H1 (cell line): ENCODE measurements around the gene IRGC. TPM values are rescaled to one million over a fixed set of nuclear protein-coding genes. Genes with fewer than 3 reads are reported as not detected.

Source experiments
- BCL11A ChIP-seq, 2 experiments: IDR thresholded peaks; one replicate each; pipeline ENCODE4 v1.6.1; 2011; ENCODE audit warnings: low read depth in 2 of 2, low read length in 2 of 2, mild to moderate bottlenecking in 2 of 2
- CBX5 ChIP-seq: fragments of 300-800, 300-1000 bp; sonication (generic); IDR thresholded peaks from 2 replicates; pipeline ENCODE4 v1.7.1; 2016; ENCODE audit warnings: antibody characterized with exemption, low read length, low read depth
- JUN ChIP-seq: IDR thresholded peaks from 2 replicates; pipeline ENCODE4 v1.6.1; 2011; ENCODE audit warnings: low read depth, mild to moderate bottlenecking, improper control_type of control experiment, low read length
- PHF8 ChIP-seq: fragments of 200-600 bp; sonication (generic); conservative IDR thresholded peaks from 2 replicates; pipeline ENCODE4 v1.7.1; 2012; ENCODE audit warnings: low read depth, mild to moderate bottlenecking, inconsistent platforms, low read length, moderate library complexity
- SIRT6 ChIP-seq: IDR thresholded peaks from one replicate; pipeline ENCODE4 v1.7.1; 2012; ENCODE audit warnings: low read length, inconsistent platforms
- SRF ChIP-seq: IDR thresholded peaks from 2 replicates; pipeline ENCODE4 v1.6.1; 2011; ENCODE audit warnings: mild to moderate bottlenecking, low read depth, low read length, moderate library complexity
- polyA plus RNA-seq, 7 experiments: library from polyadenylated mRNA; depleted of rRNA in 3 of 7; stranded (reverse) in 5 of 7; unstranded in 2 of 7; fragments of >200 nt in 5 of 7; fragments of 200-250 nt in 2 of 7; gene quantifications; 1 replicate in 5 of 7; 2 replicates in 1 of 7; 4 replicates in 1 of 7; pipeline versions ENCODE4 v1.2.1 to v1.2.3, GENCODE V29; 2011 to 2013; ENCODE audit warnings: missing spikeins in 2 of 7, mixed read lengths in 2 of 7
- total RNA-seq: library from RNA; stranded (reverse); fragmentation: NEBNext Ultra II Directional; extraction: Animal tissue kit (Norgen Biotek cat#: 25700); gene quantifications from 2 replicates; pipeline ENCODE4 v1.2.1, GENCODE V29; 2021

Gene IRGC
- total and polyA plus RNA-seq, 2 of the 8 experiments (the other 6 are each of a cell fraction or from before 2014, with no cell fraction given), result not detected

DNA sequence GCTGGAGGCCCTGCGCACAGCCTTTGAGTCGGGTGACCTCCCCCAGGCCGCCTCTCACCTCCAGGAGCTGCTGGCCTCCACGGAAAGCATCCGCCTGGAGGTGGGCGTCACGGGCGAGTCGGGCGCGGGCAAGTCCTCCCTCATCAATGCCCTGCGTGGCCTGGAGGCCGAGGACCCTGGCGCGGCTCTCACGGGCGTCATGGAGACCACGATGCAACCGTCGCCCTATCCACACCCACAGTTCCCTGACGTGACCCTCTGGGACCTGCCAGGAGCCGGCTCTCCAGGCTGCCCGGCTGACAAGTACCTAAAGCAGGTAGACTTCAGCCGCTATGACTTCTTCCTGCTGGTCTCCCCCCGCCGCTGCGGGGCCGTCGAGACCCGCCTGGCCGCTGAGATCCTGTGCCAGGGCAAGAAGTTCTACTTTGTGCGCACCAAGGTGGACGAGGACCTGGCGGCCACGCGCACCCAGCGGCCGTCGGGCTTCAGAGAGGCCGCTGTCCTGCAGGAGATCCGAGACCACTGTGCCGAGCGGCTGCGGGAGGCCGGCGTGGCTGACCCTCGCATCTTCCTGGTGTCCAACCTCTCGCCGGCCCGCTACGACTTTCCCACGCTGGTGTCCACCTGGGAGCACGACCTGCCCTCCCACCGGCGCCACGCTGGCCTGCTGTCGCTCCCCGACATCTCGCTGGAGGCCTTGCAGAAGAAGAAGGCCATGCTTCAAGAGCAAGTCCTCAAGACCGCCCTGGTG lies 2.9 kb downstream of the IRGC start (continued):
- TF ChIP-seq SIRT6, result no peak
- TF ChIP-seq BCL11A (IDR thresholded peaks at IDR 0.05; ENCODE audit: low read depth in 2 of 2, low read length in 2 of 2), result no peak
- no peak for TF ChIP-seq JUN
- no peak for TF ChIP-seq SRF
- TF ChIP-seq CBX5, result no peak
- TF ChIP-seq PHF8, result no peak
- TF ChIP-seq, all 59 proteins: peak for 0
